HEK293 (cell line): ENCODE measurements around the gene PSORS1C1.

Source experiments
- CTCF ChIA-PET: fragments of 350-600 bp; formaldehyde crosslinking; extraction: SDS; loops from one replicate; lab custom pipeline; 2021; ENCODE audit warnings: antibody characterized with exemption; lab: Yijun Ruan, JAX
- POLR2A ChIA-PET: fragments of 300-600 bp; formaldehyde crosslinking; extraction: SDS; loops from one replicate; lab custom pipeline; 2020; ENCODE audit warnings: antibody characterized with exemption, inconsistent platforms; lab: Yijun Ruan, JAX
- H3K27ac ChIP-seq: fragments of 200-500 bp; sonication (Bioruptor generic); 2 replicates; pipeline ENCODE4 v1.5.1; 2014; ENCODE audit warnings: low read depth, low read length, control low read depth, inconsistent platforms; ENCODE audit errors: extremely low read depth
- H3K36me3 ChIP-seq, 2 experiments: fragments of 200-500 bp in 1 of 2; sonication (Bioruptor generic) in 1 of 2; 1 replicate in 1 of 2; 2 replicates in 1 of 2; pipeline ENCODE4 v1.5.1; 2014 to 2017; ENCODE audit warnings: inconsistent platforms in 2 of 2, low read length in 2 of 2; ENCODE audit not compliant: control insufficient read depth in 2 of 2, insufficient read depth in 1 of 2
- H3K4me1 ChIP-seq: fragments of 200-500 bp; sonication (Bioruptor generic); 2 replicates; pipeline ENCODE4 v1.5.1; 2014; ENCODE audit warnings: mild to moderate bottlenecking, low read length, inconsistent platforms; ENCODE audit not compliant: control insufficient read depth, insufficient read depth
- H3K4me3 ChIP-seq: 2 replicates; pipeline ENCODE4 v1.5.1; 2011; ENCODE audit warnings: low read depth, mild to moderate bottlenecking, control low read depth, low read length, moderate library complexity
- H3K9me3 ChIP-seq: fragments of 200-500 bp; sonication (Bioruptor generic); 2 replicates; pipeline ENCODE4 v1.5.1; 2014; ENCODE audit warnings: low read depth, low read length, inconsistent platforms; ENCODE audit not compliant: control insufficient read depth, insufficient read depth
- BCL11B ChIP-seq: fragments of 450-650 bp; formaldehyde crosslinking; IDR thresholded peaks from 2 replicates; pipeline ENCODE4 v1.5.1; 2016; ENCODE audit warnings: low read depth, missing biosample characterization, missing genetic modification characterization
- EGR2 ChIP-seq: fragments of 450-650 bp; formaldehyde crosslinking; IDR thresholded peaks from 2 replicates; pipeline ENCODE4 v1.5.1; 2016; ENCODE audit warnings: low read depth, missing biosample characterization, missing genetic modification characterization
- GLIS2 ChIP-seq: fragments of 450-650 bp; formaldehyde crosslinking; IDR thresholded peaks from 2 replicates; pipeline ENCODE4 v1.5.1; 2016; ENCODE audit warnings: missing biosample characterization, missing genetic modification characterization
- MZF1 ChIP-seq: fragments of 450-650 bp; formaldehyde crosslinking; IDR thresholded peaks from 2 replicates; pipeline ENCODE4 v1.5.1; 2017; ENCODE audit warnings: missing biosample characterization, missing genetic modification characterization, borderline replicate concordance
- OVOL3 ChIP-seq: fragments of 450-650 bp; formaldehyde crosslinking; IDR thresholded peaks from 2 replicates; pipeline ENCODE4 v1.5.1; 2016; ENCODE audit warnings: missing biosample characterization, missing genetic modification characterization
- PATZ1 ChIP-seq: fragments of 450-650 bp; formaldehyde crosslinking; IDR thresholded peaks from 2 replicates; pipeline ENCODE4 v1.5.1; 2016; ENCODE audit warnings: missing biosample characterization, missing genetic modification characterization
- REPIN1 ChIP-seq: fragments of 450-650 bp; formaldehyde crosslinking; IDR thresholded peaks from 2 replicates; pipeline ENCODE4 v1.5.1; 2017; ENCODE audit warnings: missing biosample characterization, missing genetic modification characterization, low read depth
- REST ChIP-seq: fragments of 450-650 bp; formaldehyde crosslinking; IDR thresholded peaks from 2 replicates; pipeline ENCODE4 v1.5.1; 2016; ENCODE audit warnings: missing biosample characterization, missing genetic modification characterization
- YY1 ChIP-seq: fragments of 450-650 bp; formaldehyde crosslinking; IDR thresholded peaks from 2 replicates; pipeline ENCODE4 v1.5.1; 2018; ENCODE audit warnings: missing biosample characterization, missing genetic modification characterization
- ZBTB7A ChIP-seq: fragments of 450-650 bp; formaldehyde crosslinking; IDR thresholded peaks from 2 replicates; pipeline ENCODE4 v1.5.1; 2016; ENCODE audit warnings: low read depth, missing biosample characterization, missing genetic modification characterization
- ZFHX2 ChIP-seq: fragments of 450-650 bp; formaldehyde crosslinking; conservative IDR thresholded peaks from 2 replicates; pipeline ENCODE4 v1.5.1; 2016; ENCODE audit warnings: missing biosample characterization, missing genetic modification characterization
- ZFP41 ChIP-seq: fragments of 450-650 bp; formaldehyde crosslinking; IDR thresholded peaks from 2 replicates; pipeline ENCODE4 v1.5.1; 2016; ENCODE audit warnings: missing biosample characterization, missing genetic modification characterization, borderline replicate concordance
- ZNF10 ChIP-seq: fragments of 450-650 bp; formaldehyde crosslinking; IDR thresholded peaks from 2 replicates; pipeline ENCODE4 v1.5.1; 2017; ENCODE audit warnings: missing biosample characterization, missing genetic modification characterization
- ZNF157 ChIP-seq: fragments of 450-650 bp; formaldehyde crosslinking; IDR thresholded peaks from 2 replicates; pipeline ENCODE4 v1.5.1; 2016; ENCODE audit warnings: missing biosample characterization, missing genetic modification characterization
- ZNF350 ChIP-seq: fragments of 450-650 bp; formaldehyde crosslinking; IDR thresholded peaks from 2 replicates; pipeline ENCODE4 v1.5.0; 2017; ENCODE audit warnings: missing biosample characterization, mild to moderate bottlenecking, missing genetic modification characterization
- ZNF366 ChIP-seq: fragments of 450-650 bp; formaldehyde crosslinking; conservative IDR thresholded peaks from 2 replicates; pipeline ENCODE4 v1.5.1; 2016; ENCODE audit warnings: missing biosample characterization, missing genetic modification characterization
- ZNF449 ChIP-seq: fragments of 450-650 bp; formaldehyde crosslinking; IDR thresholded peaks from 2 replicates; pipeline ENCODE4 v1.5.1; 2017; ENCODE audit warnings: missing biosample characterization, mild to moderate bottlenecking, missing genetic modification characterization, moderate library complexity
- ZNF596 ChIP-seq: fragments of 450-650 bp; IDR thresholded peaks from 2 replicates; pipeline ENCODE4 v1.5.0; 2018; ENCODE audit warnings: missing biosample characterization, mild to moderate bottlenecking, missing genetic modification characterization, moderate library complexity
- ZNF670 ChIP-seq: fragments of 450-650 bp; formaldehyde crosslinking; IDR thresholded peaks from 2 replicates; pipeline ENCODE4 v1.5.1; 2016; ENCODE audit warnings: missing biosample characterization, missing genetic modification characterization, low read depth
- ZNF707 ChIP-seq: fragments of 450-650 bp; formaldehyde crosslinking; IDR thresholded peaks from 2 replicates; pipeline ENCODE4 v1.5.1; 2016; ENCODE audit warnings: missing biosample characterization, missing genetic modification characterization
- ZSCAN23 ChIP-seq: fragments of 450-650 bp; formaldehyde crosslinking; IDR thresholded peaks from 2 replicates; pipeline ENCODE4 v1.5.1; 2016; ENCODE audit warnings: missing biosample characterization, missing genetic modification characterization
- TF ChIP-seq, protein P1 (sequence below): fragments of 450-650 bp; formaldehyde crosslinking; optimal IDR thresholded peaks from 2 replicates; pipeline ENCODE3; 2016; ENCODE audit warnings: missing biosample characterization, mild to moderate bottlenecking, missing genetic modification characterization

PSORS1C1 gene

GRCh38 chr6:31171931-31172905 lies 57.6 kb downstream of the PSORS1C1 start:
- no peaks in the 10 kb centered on the region; a peak in 1 of 3 replicates for H3K36me3 ChIP-seq
- no peaks in the 10 kb centered on the region for H3K4me1 ChIP-seq
- no peaks in the 10 kb centered on the region for H3K9me3 ChIP-seq
- H3K4me3 ChIP-seq: no peak overlapping the region
- TF ChIP-seq ZNF670 (tag by site-specific recombination) (no peak), EGR2 (tag by site-specific recombination) (0 out of 2 replicates have a peak, but pooled peaks have one; percentile 21), ZFHX2 (peak; percentile 41; the same call in 1 of the 2 replicates)
- TF ChIP-seq, all 188 proteins: peak for 2
- H3K27ac ChIP-seq: no peak overlapping the region
- ChIA-PET CTCF (interaction anchor here (0.6 to 1.1 kb wide), 3 partner anchors 12 to 45 kb away, joined by 3 to 6 read pairs (median 4); no protein-coding TSS in a partner anchor), POLR2A (interaction anchor here (0.6 to 1.1 kb wide), 2 partner anchors 13 to 32 kb away, joined by 3 read pairs; no protein-coding TSS in a partner anchor)

DNA sequence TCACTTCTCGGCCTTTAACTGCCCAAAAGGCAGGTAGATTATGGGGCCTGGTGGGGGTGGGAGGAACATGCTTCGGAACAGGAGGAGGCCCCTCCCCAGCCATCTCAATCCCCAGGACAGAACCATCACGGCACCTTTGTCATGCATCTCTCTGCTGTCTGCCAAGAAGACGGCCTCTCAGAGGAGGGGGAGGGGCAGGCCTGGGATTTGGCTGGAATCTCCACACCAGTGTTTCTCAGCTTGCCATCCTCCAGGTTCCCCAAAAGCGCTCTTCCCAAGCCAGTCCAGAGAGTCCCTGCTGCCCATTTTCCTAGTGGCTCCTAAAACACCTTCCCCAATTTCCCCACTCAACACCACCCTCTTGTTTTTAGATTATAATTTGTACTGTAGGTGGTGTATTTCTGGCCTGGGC lies 58.4 kb downstream of the PSORS1C1 start:
- Histone ChIP-seq H3K4me1 (no peaks in the 10 kb centered on the region), H3K27ac (no peak overlapping the region), H3K36me3 (no peaks in the 10 kb centered on the region), H3K4me3 (no peak overlapping the region)
- CTCF ChIA-PET: interaction anchor here (1.1 kb wide), 1 partner anchor 46 kb away, joined by 3 read pairs; no protein-coding TSS in a partner anchor
- TF ChIP-seq BCL11B (tag by site-specific recombination) (no peak), YY1 (no peak), REPIN1 (no peak), ZNF157 (tag by site-specific recombination) (no peak), ZNF707 (tag by site-specific recombination) (no peak), ZNF10 (tag by site-specific recombination) (no peak), ZNF366 (tag by site-specific recombination) (no peak), ZNF449 (tag by site-specific recombination) (no peak), REST (no peak), ZBTB7A (tag by site-specific recombination) (no peak), ZNF350 (tag by site-specific recombination) (no peak)
- TF ChIP-seq, all 188 proteins: peak for 0
- POLR2A ChIA-PET: no interaction called here
- H3K9me3 ChIP-seq: no peaks in the 10 kb centered on the region

GRCh38 chr6:31173406-31173805 lies 58.8 kb downstream of the PSORS1C1 start:
- CTCF ChIA-PET: interaction anchor here (0.6 kb wide), 1 partner anchor 79 kb away, joined by 3 read pairs; no protein-coding TSS in a partner anchor
- Histone ChIP-seq H3K27ac (no peak overlapping the region), H3K36me3 (no peaks in the 10 kb centered on the region), H3K9me3 (no peaks in the 10 kb centered on the region), H3K4me3 (no peak overlapping the region), H3K4me1 (no peaks in the 10 kb centered on the region)
- POLR2A ChIA-PET: no interaction called here
- no peak for TF ChIP-seq ZSCAN23 (tag by site-specific recombination)
- TF ChIP-seq MZF1 (tag by site-specific recombination): no peak
- TF ChIP-seq ZFP41 (tag by site-specific recombination): no peak
- TF ChIP-seq PATZ1 (tag by site-specific recombination): 0 out of 2 replicates have a peak, but pooled peaks have one; percentile 23
- TF ChIP-seq GLIS2 (tag by site-specific recombination): peak; percentile 52
- TF ChIP-seq ZNF596: no peak
- TF ChIP-seq OVOL3: no peak
- TF ChIP-seq, protein P1, sequence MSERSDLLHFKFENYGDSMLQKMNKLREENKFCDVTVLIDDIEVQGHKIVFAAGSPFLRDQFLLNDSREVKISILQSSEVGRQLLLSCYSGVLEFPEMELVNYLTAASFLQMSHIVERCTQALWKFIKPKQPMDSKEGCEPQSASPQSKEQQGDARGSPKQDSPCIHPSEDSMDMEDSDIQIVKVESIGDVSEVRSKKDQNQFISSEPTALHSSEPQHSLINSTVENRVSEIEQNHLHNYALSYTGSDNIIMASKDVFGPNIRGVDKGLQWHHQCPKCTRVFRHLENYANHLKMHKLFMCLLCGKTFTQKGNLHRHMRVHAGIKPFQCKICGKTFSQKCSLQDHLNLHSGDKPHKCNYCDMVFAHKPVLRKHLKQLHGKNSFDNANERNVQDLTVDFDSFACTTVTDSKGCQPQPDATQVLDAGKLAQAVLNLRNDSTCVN (tag by site-specific recombination): no peak
